GM19328 (cell line): Measurements from ENCODE around the gene GOLIM4.
"Not testable (repeated sequence)": the region's sequence is repeated elsewhere in the genome, so short reads cannot be mapped to it uniquely, and the experiment has no call there.

Experiments
- ATAC-seq: cut with Tn5 transposase; IDR thresholded peaks from one replicate; pipeline ENCODE4 v1.9.1; 2021; ENCODE audit warnings: mild to moderate bottlenecking, moderate library complexity; ENCODE audit not compliant: unreplicated experiment

GOLIM4 gene

GRCh38 chr3:168095611-168096209 lies at the start of gene GOLIM4:
Gene GOLIM4 (minus strand): TSS chr3:168095924. CDS start chr3:168095285, 639 bp downstream.
- peak; percentile 86 for ATAC-seq

- ATAC-seq: no peak
Observed at GRCh38 chr3:168141405-168141998, 45.8 kb upstream of the GOLIM4 start.

GRCh38 chr3:168139947-168140346 lies 44.2 kb upstream of the GOLIM4 start:
- ATAC-seq: no peak

- ATAC-seq: no peak
Observed at GRCh38 chr3:168138421-168138820, 42.7 kb upstream of the GOLIM4 start.

- ATAC-seq: peak; percentile 72
Observed at GRCh38 chr3:168134931-168135330, 39.2 kb upstream of the GOLIM4 start.

GRCh38 chr3:168130250-168130649 lies 34.5 kb upstream of the GOLIM4 start:
- ATAC-seq: not testable (repeated sequence)

- not testable (repeated sequence) for ATAC-seq
Observed at GRCh38 chr3:168128463-168128862, 32.7 kb upstream of the GOLIM4 start.

- no peak for ATAC-seq
Observed at GRCh38 chr3:168127466-168127865, 31.7 kb upstream of the GOLIM4 start.

- no peak for ATAC-seq
Observed at GRCh38 chr3:168124791-168125190, 29.1 kb upstream of the GOLIM4 start.

GRCh38 chr3:168124291-168124690 lies 28.6 kb upstream of the GOLIM4 start:
- no peak for ATAC-seq

GRCh38 chr3:168123201-168124176 lies 27.8 kb upstream of the GOLIM4 start:
- no peak for ATAC-seq

GRCh38 chr3:168121184-168122017 lies 25.7 kb upstream of the GOLIM4 start:
- no peak for ATAC-seq

- no peak for ATAC-seq
Observed at GRCh38 chr3:168117853-168118313, 22.2 kb upstream of the GOLIM4 start.

GRCh38 chr3:168117059-168117458 lies 21.3 kb upstream of the GOLIM4 start:
- no peak for ATAC-seq

- ATAC-seq: no peak
Observed at GRCh38 chr3:168116279-168116678, 20.6 kb upstream of the GOLIM4 start.

- no peak for ATAC-seq
Observed at GRCh38 chr3:168113848-168114247, 18.1 kb upstream of the GOLIM4 start.

GRCh38 chr3:168112894-168113293 lies 17.2 kb upstream of the GOLIM4 start:
- ATAC-seq: no peak

GRCh38 chr3:168104361-168104760 lies 8.6 kb upstream of the GOLIM4 start:
- no peak for ATAC-seq

GRCh38 chr3:168102735-168103410 lies 7.1 kb upstream of the GOLIM4 start:
- ATAC-seq: no peak
